Astrocyte (in vitro differentiated cells and primary cell): ENCODE data around the gene UPF3A. TPM values are rescaled to one million over a fixed set of nuclear protein-coding genes. Genes with fewer than 3 reads are reported as not detected.

ENCODE experiments used
- DNase-seq: peaks from one replicate; pipeline ENCODE4 v3.0.0-alpha.2; 2010; ENCODE audit warnings: low read depth
- FAIRE-seq: peaks from 2 replicates; lab custom pipeline; 2011; peaks lifted over from hg19 to GRCh38; lab: Jason Lieb, UNC
- H2AFZ ChIP-seq: 2 replicates; pipeline ENCODE4 v1.6.0; 2012; ENCODE audit warnings: low read depth, low read length, inconsistent platforms
- H3K27ac ChIP-seq: 2 replicates; pipeline ENCODE4 v1.5.1; 2011; ENCODE audit warnings: low read depth, low read length, inconsistent platforms
- H3K27me3 ChIP-seq: 2 replicates; pipeline ENCODE4 v1.6.0; 2011; ENCODE audit warnings: low read length, inconsistent platforms; ENCODE audit not compliant: insufficient read depth
- H3K36me3 ChIP-seq: 2 replicates; pipeline ENCODE4 v1.5.1; 2011; ENCODE audit warnings: low read length, inconsistent platforms; ENCODE audit not compliant: insufficient read depth
- H3K4me1 ChIP-seq: 2 replicates; pipeline ENCODE4 v1.5.1; 2011; ENCODE audit warnings: low read length, inconsistent platforms; ENCODE audit not compliant: insufficient read depth
- H3K4me2 ChIP-seq: 2 replicates; pipeline ENCODE4 v1.6.0; 2012; ENCODE audit warnings: low read length, inconsistent platforms
- H3K4me3 ChIP-seq: 2 replicates; pipeline ENCODE4 v1.5.1; 2011; ENCODE audit warnings: low read depth, mild to moderate bottlenecking, low read length, inconsistent platforms; ENCODE audit not compliant: insufficient read depth
- H3K79me2 ChIP-seq: 2 replicates; pipeline ENCODE4 v1.6.0; 2012; ENCODE audit warnings: mild to moderate bottlenecking, low read length, inconsistent platforms; ENCODE audit not compliant: insufficient read depth
- H3K9ac ChIP-seq: 2 replicates; pipeline ENCODE4 v1.6.0; 2012; ENCODE audit warnings: mild to moderate bottlenecking, low read length, inconsistent platforms
- H3K9me3 ChIP-seq: 2 replicates; pipeline ENCODE4 v1.5.1; 2012; ENCODE audit warnings: low read depth, mild to moderate bottlenecking, low read length, inconsistent platforms; ENCODE audit not compliant: insufficient read depth
- H4K20me1 ChIP-seq: 2 replicates; pipeline ENCODE4 v1.6.0; 2012; ENCODE audit warnings: low read length, inconsistent platforms; ENCODE audit not compliant: insufficient read depth
- H3K27ac Mint-ChIP-seq: one replicate; pipeline ENCODE4 v1.8.0; 2021; ENCODE audit warnings: mild to moderate bottlenecking, mixed read lengths; ENCODE audit not compliant: unreplicated experiment
- H3K27me3 Mint-ChIP-seq: one replicate; pipeline ENCODE4 v1.8.0; 2021; ENCODE audit warnings: low read depth, mixed read lengths; ENCODE audit not compliant: unreplicated experiment
- H3K36me3 Mint-ChIP-seq: one replicate; pipeline ENCODE4 v1.8.0; 2021; ENCODE audit warnings: low read depth, mixed read lengths; ENCODE audit not compliant: unreplicated experiment
- H3K4me1 Mint-ChIP-seq: one replicate; pipeline ENCODE4 v1.8.0; 2021; ENCODE audit warnings: low read depth, mixed read lengths; ENCODE audit not compliant: unreplicated experiment
- H3K4me3 Mint-ChIP-seq: one replicate; pipeline ENCODE4 v1.8.0; 2021; ENCODE audit warnings: mild to moderate bottlenecking, moderate library complexity, mixed read lengths; ENCODE audit not compliant: unreplicated experiment
- H3K9me3 Mint-ChIP-seq: one replicate; pipeline ENCODE4 v1.8.0; 2021; ENCODE audit warnings: mild to moderate bottlenecking, mixed read lengths; ENCODE audit not compliant: unreplicated experiment
- EZH2 ChIP-seq: IDR thresholded peaks from 2 replicates; pipeline ENCODE4 v1.6.1; 2012; ENCODE audit warnings: mild to moderate bottlenecking, low read length, inconsistent platforms; ENCODE audit not compliant: insufficient read depth
- total RNA-seq: library from RNA; stranded (reverse); gene quantifications from 2 replicates; pipeline ENCODE4 v1.2.1, GENCODE V29; 2021
- TF ChIP-seq, protein P1 (sequence below): IDR thresholded peaks from 2 replicates; pipeline ENCODE4 v1.5.1; 2011; ENCODE audit warnings: low read depth, mild to moderate bottlenecking, inconsistent platforms, low read length, moderate library complexity; ENCODE audit not compliant: insufficient read depth

The UPF3A gene
- total RNA-seq, 1 donor from 2014 or later: 44.8 TPM

DNA sequence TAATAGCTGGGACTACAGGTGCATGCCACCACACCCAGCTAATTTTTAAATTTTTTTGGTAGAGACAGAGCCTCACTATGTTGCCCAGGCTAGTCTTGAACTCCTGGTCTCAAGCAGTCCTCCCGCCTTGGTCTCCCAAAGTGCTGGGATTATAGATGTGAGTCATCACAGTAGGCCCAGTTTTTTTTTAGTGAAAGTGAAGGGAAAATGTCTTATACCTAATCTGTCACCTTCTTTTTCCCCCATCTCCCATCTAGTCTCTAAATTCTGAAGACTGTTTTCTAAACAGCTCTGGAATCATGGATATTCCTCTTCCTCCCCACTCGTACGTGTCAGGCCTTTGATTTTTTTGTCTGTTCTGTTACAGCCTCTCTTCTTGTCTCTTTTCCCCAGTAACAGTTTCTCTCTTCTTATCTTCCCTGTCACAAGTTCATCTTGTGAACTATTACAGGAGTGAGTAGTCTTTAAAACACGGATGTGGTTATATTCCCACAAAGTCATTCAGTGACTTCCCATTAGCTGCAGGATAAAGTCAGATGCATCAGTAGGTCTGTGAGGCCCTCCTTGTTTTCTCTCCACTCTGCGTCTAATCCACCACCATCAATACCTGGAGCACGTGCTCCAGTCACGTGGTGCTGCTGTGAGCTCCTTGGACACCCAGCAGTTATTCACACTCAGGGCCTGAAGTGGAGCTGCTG is 43.8 kb upstream of the UPF3A start:
- peaks cover 26% of the 10 kb centered on the region for H3K79me2 ChIP-seq
- FAIRE-seq (no peak), DNase-seq (no peak)
- H2AFZ ChIP-seq: no peak overlapping the region
- Mint-ChIP-seq H3K27ac (no peak overlapping the region), H3K4me1 (peaks cover 11% of the 10 kb centered on the region), H3K36me3 (peaks cover 11% of the 10 kb centered on the region), H3K4me3 (no peak overlapping the region), H3K27me3 (no peaks in the 10 kb centered on the region), H3K9me3 (no peaks in the 10 kb centered on the region)
- no peak overlapping the region for H3K9ac ChIP-seq
- no peak overlapping the region for H3K27ac ChIP-seq
- H3K4me2 ChIP-seq: no peak overlapping the region
- H3K36me3 ChIP-seq: peaks cover 51% of the 10 kb centered on the region
- no peaks in the 10 kb centered on the region for H3K27me3 ChIP-seq
- H3K4me3 ChIP-seq: no peak overlapping the region
- peaks cover 31% of the 10 kb centered on the region for H4K20me1 ChIP-seq
- TF ChIP-seq EZH2: no peak
- peaks cover 5% of the 10 kb centered on the region for H3K4me1 ChIP-seq
- H3K9me3 ChIP-seq: no peaks in the 10 kb centered on the region

DNA sequence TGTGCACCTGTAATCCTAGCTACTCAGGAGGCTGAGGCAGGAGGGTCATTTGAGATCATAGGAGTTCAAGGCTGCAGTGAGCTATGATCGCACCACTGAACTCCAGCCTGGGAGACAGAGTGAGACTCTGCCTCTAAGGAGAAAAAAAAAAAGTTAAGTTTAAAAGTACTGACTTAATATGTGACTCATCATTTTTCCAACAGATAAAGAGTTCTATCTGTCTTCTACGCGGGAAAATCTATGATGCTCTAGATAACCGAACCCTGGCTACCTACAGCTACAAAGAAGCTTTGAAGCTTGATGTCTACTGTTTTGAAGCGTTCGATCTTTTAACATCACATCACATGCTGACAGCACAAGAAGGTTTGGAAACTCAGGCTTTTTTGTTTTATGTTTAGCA is 39.5 kb upstream of the UPF3A start:
- Histone ChIP-seq H3K4me2 (no peak overlapping the region), H3K36me3 (peaks cover 87% of the 10 kb centered on the region), H2AFZ (no peak overlapping the region), H3K4me1 (no peaks in the 10 kb centered on the region), H3K27ac (no peak overlapping the region), H3K9ac (no peak overlapping the region), H4K20me1 (peaks cover 18% of the 10 kb centered on the region), H3K9me3 (no peaks in the 10 kb centered on the region), H3K79me2 (peaks cover 9% of the 10 kb centered on the region), H3K27me3 (no peaks in the 10 kb centered on the region), H3K4me3 (no peak overlapping the region)
- DNase-seq: no peak
- Mint-ChIP-seq H3K9me3 (no peaks in the 10 kb centered on the region), H3K4me3 (no peak overlapping the region), H3K27ac (no peak overlapping the region), H3K36me3 (peaks cover 11% of the 10 kb centered on the region), H3K4me1 (peaks cover 5% of the 10 kb centered on the region), H3K27me3 (no peaks in the 10 kb centered on the region)
- no peak for FAIRE-seq
- TF ChIP-seq, protein P1, sequence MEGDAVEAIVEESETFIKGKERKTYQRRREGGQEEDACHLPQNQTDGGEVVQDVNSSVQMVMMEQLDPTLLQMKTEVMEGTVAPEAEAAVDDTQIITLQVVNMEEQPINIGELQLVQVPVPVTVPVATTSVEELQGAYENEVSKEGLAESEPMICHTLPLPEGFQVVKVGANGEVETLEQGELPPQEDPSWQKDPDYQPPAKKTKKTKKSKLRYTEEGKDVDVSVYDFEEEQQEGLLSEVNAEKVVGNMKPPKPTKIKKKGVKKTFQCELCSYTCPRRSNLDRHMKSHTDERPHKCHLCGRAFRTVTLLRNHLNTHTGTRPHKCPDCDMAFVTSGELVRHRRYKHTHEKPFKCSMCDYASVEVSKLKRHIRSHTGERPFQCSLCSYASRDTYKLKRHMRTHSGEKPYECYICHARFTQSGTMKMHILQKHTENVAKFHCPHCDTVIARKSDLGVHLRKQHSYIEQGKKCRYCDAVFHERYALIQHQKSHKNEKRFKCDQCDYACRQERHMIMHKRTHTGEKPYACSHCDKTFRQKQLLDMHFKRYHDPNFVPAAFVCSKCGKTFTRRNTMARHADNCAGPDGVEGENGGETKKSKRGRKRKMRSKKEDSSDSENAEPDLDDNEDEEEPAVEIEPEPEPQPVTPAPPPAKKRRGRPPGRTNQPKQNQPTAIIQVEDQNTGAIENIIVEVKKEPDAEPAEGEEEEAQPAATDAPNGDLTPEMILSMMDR: no peak
- no peak for TF ChIP-seq EZH2

DNA sequence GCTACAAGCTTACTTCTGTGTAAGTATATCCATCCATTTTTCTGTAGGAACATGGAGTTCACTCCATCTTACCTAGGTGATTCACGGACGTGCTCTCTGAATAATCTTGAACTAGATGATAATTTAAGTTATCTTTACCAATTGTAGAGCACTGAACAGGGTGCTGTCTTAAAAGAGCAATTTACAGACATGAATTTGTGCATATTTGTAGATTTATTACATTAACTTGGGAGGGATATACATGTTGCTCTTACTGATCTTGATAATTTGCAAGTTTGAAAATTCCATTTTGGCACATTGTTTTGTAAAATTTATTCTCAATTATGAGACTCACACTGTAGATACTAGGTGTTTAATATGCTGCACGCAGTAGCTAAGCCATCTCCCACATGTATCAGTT is 37.4 kb upstream of the UPF3A start:
- H3K4me3 ChIP-seq: no peak overlapping the region
- H2AFZ ChIP-seq: no peak overlapping the region
- Mint-ChIP-seq H3K4me1 (peaks cover 7% of the 10 kb centered on the region), H3K4me3 (no peak overlapping the region), H3K27ac (no peak overlapping the region), H3K27me3 (no peaks in the 10 kb centered on the region), H3K9me3 (no peaks in the 10 kb centered on the region), H3K36me3 (peaks cover 13% of the 10 kb centered on the region)
- DNase-seq (no peak), FAIRE-seq (peak; percentile 63)
- TF ChIP-seq, protein P1: no peak
- TF ChIP-seq EZH2: no peak
- H3K79me2 ChIP-seq: peaks cover 4% of the 10 kb centered on the region
- peaks cover 83% of the 10 kb centered on the region for H3K36me3 ChIP-seq
- H4K20me1 ChIP-seq: peaks cover 9% of the 10 kb centered on the region
- no peak overlapping the region for H3K27ac ChIP-seq
- H3K4me1 ChIP-seq: no peaks in the 10 kb centered on the region
- H3K27me3 ChIP-seq: no peaks in the 10 kb centered on the region
- no peak overlapping the region for H3K4me2 ChIP-seq
- no peaks in the 10 kb centered on the region for H3K9me3 ChIP-seq
- no peak overlapping the region for H3K9ac ChIP-seq
